Prostate gland (tissue), 2 donors: ENCODE measurements around the gene TMEM120A.

ENCODE experiments used
- POLR2A ChIP-seq: fragments of 450-650 bp; IDR thresholded peaks from one replicate; pipeline ENCODE4 v1.6.1; 2016; ENCODE audit warnings: antibody characterized with exemption, mild to moderate bottlenecking
- POLR2AphosphoS5 ChIP-seq: sonication (generic); formaldehyde crosslinking; IDR thresholded peaks from one replicate; pipeline ENCODE4 v1.6.1; 2017; ENCODE audit warnings: antibody characterized with exemption
- TF ChIP-seq, protein P1 (sequence below), 4 experiments: fragments of 200-600 bp in 2 of 4; fragments of 450-650 bp in 2 of 4; sonication (generic) in 2 of 4; IDR thresholded peaks; 1 replicate in 3 of 4; 2 replicates in 1 of 4; pipeline ENCODE4 v1.5.1; 2016 to 2019; ENCODE audit warnings: antibody characterized with exemption in 4 of 4, mild to moderate bottlenecking in 2 of 4, moderate library complexity in 2 of 4

GRCh38 chr7:76011442-76011861 lies 17.1 kb upstream of the TMEM120A start:
- TF ChIP-seq, protein P1, sequence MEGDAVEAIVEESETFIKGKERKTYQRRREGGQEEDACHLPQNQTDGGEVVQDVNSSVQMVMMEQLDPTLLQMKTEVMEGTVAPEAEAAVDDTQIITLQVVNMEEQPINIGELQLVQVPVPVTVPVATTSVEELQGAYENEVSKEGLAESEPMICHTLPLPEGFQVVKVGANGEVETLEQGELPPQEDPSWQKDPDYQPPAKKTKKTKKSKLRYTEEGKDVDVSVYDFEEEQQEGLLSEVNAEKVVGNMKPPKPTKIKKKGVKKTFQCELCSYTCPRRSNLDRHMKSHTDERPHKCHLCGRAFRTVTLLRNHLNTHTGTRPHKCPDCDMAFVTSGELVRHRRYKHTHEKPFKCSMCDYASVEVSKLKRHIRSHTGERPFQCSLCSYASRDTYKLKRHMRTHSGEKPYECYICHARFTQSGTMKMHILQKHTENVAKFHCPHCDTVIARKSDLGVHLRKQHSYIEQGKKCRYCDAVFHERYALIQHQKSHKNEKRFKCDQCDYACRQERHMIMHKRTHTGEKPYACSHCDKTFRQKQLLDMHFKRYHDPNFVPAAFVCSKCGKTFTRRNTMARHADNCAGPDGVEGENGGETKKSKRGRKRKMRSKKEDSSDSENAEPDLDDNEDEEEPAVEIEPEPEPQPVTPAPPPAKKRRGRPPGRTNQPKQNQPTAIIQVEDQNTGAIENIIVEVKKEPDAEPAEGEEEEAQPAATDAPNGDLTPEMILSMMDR (IDR thresholded peaks at IDR 0.05): no peak
- TF ChIP-seq POLR2AphosphoS5 (no peak), POLR2A (no peak)
